ENCODE measurements around the gene RB1.
A peak's percentile ranks its signal among the peaks of the same experiment; 100 is the strongest.

RB1 gene

DNA sequence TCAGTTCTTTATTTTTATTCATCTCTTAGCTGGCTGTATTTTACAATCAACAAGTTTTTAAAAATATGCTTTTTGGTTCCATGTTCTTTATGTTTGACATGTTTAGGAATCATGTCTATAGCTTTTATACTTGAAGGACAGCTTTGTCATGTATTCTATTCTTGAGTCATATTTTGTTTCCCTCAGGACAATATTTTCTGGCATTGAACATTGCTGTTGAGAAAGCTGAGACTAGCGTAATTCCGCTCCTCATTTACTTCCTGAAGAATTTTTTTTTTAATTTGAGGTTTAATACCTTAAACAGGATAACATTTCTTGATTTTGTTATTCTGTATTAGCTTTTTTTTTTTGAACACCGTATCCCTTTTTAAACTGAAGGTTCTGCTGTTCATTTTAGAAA, 53.2 kb downstream of the RB1 start:
- no peak for DNase-seq

- no peak for DNase-seq
These were observed 66.4 kb downstream of the RB1 start for GRCh38 chr13:48369988-48370387.

DNA sequence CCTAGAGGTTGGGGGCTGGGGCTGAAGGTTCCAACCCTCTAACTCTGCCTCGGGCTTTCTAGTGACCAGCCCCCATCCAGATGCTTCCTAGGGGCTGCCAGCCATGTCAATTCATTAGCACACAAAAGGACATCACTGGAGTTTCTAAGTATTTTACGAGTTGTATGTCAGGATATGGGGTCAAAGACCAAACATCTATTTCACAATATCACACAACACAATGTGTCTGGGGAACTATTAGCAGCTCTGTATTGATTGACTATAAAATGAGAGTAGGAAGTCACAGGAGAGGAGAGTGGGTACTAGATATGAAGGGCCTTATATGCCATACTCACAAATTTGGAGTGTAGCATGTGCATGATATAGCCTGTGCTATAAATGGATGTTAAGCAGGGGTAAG, 67.3 kb downstream of the RB1 start:
- DNase-seq, result no peak

DNA sequence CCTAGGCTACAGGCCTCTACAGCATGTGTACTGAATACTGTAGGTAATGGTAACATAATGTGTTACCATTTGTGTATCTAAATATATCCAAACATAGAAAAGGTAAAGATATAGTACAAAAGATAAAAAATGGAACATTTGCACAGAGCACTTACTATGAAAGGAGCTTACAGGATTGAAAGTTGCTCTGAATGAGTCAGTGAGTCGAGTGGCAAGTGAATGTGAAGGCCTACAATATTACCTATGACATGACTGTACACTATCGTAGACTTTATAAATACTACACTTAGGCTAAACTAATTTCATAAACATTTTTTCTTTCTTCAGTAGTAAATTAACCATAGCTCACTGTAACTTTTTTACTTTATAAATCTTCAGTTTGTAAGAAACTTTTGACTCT, 74.3 kb downstream of the RB1 start:
- no peak for DNase-seq

- DNase-seq, result no peak
These were observed 77.0 kb downstream of the RB1 start for GRCh38 chr13:48380581-48380980.

DNA sequence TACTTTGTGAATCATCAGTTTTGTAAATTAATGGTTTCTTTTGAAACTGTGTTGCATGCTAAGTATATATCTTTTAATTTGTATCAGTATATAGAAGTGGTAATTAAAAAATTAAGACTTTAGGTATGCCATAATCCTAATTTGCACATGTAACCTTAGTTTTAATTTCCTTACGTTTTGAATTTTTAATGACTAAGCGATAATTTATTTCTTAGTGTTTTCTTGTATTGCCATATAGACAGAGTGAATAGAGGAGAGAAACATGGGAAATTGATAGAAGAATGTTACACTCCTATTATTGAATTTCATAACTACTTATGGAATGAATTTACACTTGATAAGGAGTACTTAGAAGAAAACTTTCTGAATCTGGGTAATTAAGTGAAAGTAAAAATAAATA, 79.8 kb downstream of the RB1 start:
- no peak for DNase-seq

DNA sequence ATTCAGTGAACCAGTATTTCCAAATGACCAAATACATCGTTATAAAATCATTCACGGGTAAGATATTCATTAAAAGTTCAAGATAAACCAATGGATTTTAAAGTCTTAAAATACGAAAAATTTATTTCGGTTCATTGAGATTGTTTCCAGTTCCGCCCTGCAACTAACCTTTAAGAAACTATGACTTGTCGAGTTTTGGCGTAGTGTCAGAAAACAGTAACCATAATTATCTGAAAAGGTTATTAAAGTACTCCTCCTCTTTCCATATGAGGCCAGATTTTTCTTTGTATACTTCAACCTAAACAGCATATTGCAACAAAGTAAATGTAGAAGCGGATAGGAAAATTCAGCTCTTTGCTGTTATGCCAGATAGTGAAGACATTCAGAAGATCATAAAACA, 83.3 kb downstream of the RB1 start:
- no peak for DNase-seq

GRCh38 chr13:48391257-48391656, 87.7 kb downstream of the RB1 start:
- DNase-seq, result no peak

DNA sequence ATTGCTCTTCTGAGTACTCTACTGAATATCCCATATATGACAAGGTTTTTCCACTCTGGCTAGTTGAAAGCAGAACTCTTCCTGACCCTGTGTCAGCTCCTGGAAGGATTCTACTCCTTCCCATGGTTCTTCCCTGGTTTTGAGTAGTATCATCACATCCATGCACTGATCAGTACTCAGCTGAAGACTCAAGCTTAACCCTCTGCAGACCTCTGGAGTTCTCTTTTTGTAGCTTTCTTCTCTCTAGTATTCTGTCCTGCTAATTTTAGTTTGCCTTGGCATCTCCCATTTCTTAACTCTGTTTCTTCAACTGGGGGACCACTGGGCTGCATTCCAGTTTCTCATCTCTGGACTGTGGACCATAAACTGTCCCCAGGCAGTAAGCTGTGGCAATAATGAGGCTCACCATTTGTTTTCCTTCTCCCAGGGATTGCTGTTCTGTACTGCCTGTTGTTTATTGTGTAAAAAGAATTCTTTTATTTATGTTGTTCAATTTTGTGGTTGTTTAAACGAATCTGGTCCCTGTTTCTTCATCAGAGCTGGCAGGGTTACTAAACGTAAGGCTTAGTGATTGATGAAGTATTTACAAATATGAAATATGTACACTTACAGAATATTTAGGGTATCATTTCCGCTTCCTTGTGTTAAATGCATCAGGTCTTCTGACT, 89.6 kb downstream of the RB1 start:
- DNase-seq, result no peak

DNA sequence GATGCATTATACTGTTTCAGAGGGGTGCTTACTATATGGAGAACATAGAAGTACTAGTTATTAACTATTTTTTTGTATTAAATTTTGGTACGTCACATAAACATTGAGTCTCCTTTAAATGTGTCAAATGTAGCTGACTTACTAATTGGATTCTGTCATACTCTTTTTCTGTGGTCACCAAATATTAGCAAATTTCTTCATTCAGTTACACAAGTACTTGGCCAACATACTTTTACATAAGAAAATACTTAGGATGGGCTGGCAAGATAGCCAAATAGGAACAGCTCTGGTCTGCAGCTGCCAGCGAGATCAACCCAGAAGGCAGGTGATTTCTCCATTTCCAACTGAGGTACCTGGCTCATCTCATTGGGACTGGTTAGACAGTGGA, 90.1 kb downstream of the RB1 start:
- DNase-seq, result no peak

GRCh38 chr13:48397744-48398143, 94.2 kb downstream of the RB1 start:
- no peak for DNase-seq

GRCh38 chr13:48398450-48399095, 95.0 kb downstream of the RB1 start:
- DNase-seq, result no peak

DNA sequence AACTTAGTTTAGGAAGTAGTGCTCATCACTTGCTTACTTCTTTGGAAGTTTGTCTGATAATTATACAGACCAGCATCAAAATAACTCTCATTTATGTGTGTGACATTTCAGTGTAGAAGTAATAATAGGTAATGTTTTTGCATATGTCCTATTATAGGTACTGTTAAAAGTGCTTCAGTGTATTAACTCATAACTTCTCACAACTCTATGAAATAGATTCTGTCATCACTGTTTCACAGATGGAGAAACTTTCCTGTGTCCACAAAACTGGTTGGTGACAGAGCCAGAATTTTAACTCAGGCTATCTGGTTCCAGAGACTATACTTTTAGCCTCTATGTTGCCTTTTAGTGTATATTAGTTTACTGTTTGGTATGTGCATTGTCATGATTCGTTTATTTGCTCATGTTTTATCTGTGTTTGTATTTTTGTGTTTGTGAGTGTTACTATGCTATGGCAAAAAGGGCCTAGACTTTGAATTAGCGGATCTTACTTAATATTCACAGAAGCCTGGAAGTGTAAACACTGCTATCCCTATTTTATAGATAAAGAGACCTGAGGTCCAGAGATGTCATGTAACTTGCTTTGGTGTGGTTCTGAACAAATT, 96.6 kb downstream of the RB1 start:
- DNase-seq, result no peak

- peak; percentile 7 for DNase-seq
These were observed 97.3 kb downstream of the RB1 start for GRCh38 chr13:48400850-48401291.

- DNase-seq, result no peak
These were observed 97.9 kb downstream of the RB1 start for GRCh38 chr13:48401480-48401879.

DNA sequence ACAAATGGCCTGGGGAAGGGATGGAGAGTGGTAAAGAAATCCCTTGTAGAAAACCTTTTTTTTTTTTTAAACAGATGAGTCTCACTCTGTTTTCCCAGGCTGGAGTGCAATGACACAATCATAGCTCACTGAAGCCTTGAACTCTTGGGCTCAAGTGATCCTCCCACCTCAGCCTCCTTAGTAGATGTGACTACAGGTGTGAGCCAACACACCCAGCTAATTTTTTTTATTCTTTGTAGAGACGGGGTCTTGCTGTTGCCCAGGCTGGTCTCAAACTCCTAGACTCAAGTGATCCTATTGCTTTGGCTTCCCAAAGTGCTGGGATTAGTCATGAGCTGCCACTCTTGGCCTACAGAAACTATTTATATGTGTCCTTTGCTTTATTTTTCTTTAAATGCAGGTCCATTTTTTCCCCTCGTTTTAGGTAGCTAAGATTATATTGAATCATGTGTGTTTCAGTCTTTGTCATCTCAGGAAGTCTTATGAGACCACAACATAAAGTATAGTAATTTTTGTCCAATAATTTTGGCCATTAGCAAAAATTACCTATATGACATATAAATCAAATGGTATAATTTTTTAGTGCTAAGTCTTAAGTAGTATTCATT, 98.9 kb downstream of the RB1 start:
- no peak for DNase-seq

DNA sequence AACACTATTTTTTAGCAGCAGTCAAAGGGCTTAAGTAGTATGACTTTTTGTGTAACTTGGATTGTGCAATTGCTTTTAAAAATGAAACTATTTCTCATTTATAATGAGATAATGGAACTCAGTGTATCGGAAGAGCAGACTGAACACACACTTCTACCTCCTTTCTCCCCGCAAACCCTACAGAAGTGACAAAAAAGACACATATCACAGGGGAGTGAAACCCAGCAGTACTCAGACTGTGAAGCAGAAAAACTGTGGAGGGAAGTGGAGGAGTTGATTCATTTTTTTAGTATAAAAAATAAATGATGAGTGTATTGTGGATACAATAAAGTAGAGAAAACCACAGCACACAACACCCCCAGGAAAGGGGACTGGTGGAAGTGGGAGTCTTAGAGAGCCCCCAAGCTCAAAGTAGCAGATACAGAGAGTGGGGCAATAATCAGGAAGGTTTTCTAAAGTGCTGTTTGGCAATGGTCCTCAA, 99.6 kb downstream of the RB1 start:
- no peak for DNase-seq

DNA sequence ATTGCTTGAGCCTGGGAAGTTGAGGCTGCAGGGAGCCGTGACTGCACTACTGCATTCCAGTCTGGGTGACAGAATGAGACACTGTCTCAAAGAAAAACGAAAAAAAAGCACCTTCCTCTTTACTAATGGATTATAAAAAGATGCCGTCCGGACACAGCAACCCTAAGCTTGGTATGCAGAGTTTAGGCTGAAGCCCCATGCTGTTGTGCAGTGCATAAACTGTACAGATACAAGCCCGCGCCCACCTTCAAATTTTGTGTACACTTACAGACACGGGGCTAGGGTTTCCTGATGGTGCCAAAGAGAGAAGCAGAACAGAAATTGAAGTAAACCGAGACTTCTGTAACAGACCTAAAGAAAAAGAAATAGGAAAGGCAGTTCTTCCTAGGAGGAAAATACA, 100.4 kb downstream of the RB1 start:
- no peak for DNase-seq

- DNase-seq, result no peak
These were observed 101.4 kb downstream of the RB1 start for GRCh38 chr13:48404952-48405351.

GRCh38 chr13:48405875-48406274, 102.3 kb downstream of the RB1 start:
- DNase-seq, result no peak

- DNase-seq, result no peak
These were observed 106.6 kb downstream of the RB1 start for GRCh38 chr13:48410199-48410598.

GRCh38 chr13:48411147-48411794, 107.7 kb downstream of the RB1 start:
- no peak for DNase-seq

GRCh38 chr13:48411841-48412531, 108.4 kb downstream of the RB1 start:
- DNase-seq, result no peak
